Hepatocyte (in vitro differentiated cells): ENCODE data around the gene ZNF473.

Experiments used
- EZH2 ChIP-seq: fragments of 200-600 bp; sonication (generic); IDR thresholded peaks from 2 replicates; pipeline ENCODE4 v1.6.1; 2016; ENCODE audit warnings: antibody characterized with exemption, mild to moderate bottlenecking, borderline replicate concordance
- TF ChIP-seq, protein P1 (sequence below): fragments of 200-600 bp; sonication (generic); IDR thresholded peaks from 2 replicates; pipeline ENCODE4 v1.5.1; 2016; ENCODE audit warnings: antibody characterized with exemption, mild to moderate bottlenecking; ENCODE audit not compliant: poor library complexity

DNA sequence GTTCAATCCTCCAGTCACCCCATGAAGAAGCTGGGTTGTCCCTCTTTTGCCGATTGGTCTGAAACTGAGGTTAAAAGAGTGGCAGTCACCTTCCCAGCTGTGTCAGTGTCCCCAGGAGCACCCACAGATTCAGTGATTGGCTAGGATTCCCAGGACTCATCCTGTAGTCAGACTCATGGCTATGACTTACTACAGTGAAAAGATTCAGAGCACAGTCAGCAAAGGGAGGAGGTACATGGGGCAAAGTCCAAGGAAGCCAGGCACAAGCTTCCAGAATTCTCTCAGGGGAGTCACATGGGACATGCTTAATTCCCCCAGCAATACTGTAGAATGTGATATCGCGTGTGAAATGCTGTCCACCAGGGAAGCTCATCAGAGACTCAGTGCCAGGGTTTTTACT is 14.2 kb downstream of the ZNF473 start:
- TF ChIP-seq, protein P1, sequence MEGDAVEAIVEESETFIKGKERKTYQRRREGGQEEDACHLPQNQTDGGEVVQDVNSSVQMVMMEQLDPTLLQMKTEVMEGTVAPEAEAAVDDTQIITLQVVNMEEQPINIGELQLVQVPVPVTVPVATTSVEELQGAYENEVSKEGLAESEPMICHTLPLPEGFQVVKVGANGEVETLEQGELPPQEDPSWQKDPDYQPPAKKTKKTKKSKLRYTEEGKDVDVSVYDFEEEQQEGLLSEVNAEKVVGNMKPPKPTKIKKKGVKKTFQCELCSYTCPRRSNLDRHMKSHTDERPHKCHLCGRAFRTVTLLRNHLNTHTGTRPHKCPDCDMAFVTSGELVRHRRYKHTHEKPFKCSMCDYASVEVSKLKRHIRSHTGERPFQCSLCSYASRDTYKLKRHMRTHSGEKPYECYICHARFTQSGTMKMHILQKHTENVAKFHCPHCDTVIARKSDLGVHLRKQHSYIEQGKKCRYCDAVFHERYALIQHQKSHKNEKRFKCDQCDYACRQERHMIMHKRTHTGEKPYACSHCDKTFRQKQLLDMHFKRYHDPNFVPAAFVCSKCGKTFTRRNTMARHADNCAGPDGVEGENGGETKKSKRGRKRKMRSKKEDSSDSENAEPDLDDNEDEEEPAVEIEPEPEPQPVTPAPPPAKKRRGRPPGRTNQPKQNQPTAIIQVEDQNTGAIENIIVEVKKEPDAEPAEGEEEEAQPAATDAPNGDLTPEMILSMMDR, result no peak
- TF ChIP-seq EZH2, result no peak
